Pancreas (tissue), 10 donors: ENCODE data around the gene PLXNA3. TPM values are rescaled to one million over a fixed set of nuclear protein-coding genes. Genes with fewer than 3 reads are reported as not detected.
A peak's percentile ranks its signal among the peaks of the same experiment; 100 is the strongest.

Experiments
- ATAC-seq, 4 donors: fragments of 200-7000 bp; cut with Tn5 transposase; one replicate each; pipeline versions ENCODE4 v1.8.0 to v1.9.1; 2020; ENCODE audit warnings: mild to moderate bottlenecking in 4 of 4, moderate library complexity in 4 of 4
- DNase-seq, 6 donors: peaks; one replicate each; pipeline ENCODE4 v3.0.0-alpha.2; 2020
- FAIRE-seq: peaks from 2 replicates; lab custom pipeline; 2012; peaks lifted over from hg19 to GRCh38; lab: Jason Lieb, UNC
- H3K27ac ChIP-seq, 4 donors: fragments of 200-600 bp; sonication (generic); 1 replicate in 3 of 4; 2 replicates in 1 of 4; pipeline versions ENCODE4 v1.5.0 to v1.8.0; 2020
- H3K27me3 ChIP-seq, 4 donors: fragments of 200-600 bp; one replicate each; pipeline ENCODE4 v1.8.0; 2021
- H3K36me3 ChIP-seq, 3 donors: fragments of 200-600 bp; sonication (generic) in 1 of 3; one replicate each; pipeline versions ENCODE4 v1.5.0 to v1.8.0; 2020 to 2021
- H3K4me1 ChIP-seq, 3 donors: fragments of 200-600 bp; one replicate each; pipeline ENCODE4 v1.8.0; 2021
- H3K4me3 ChIP-seq, 4 donors: fragments of 200-600 bp; sonication (generic) in 2 of 4; one replicate each; pipeline versions ENCODE4 v1.5.0 to v1.8.0; 2020 to 2021
- H3K9me3 ChIP-seq, 4 donors: fragments of 200-600 bp; one replicate each; pipeline ENCODE4 v1.8.0; 2021
- WGBS, 2 donors: extraction: QIAGEN DNeasy Blood & Tissue Kit; methylation state at CpG; one replicate each; pipeline ENCODE4 v1.1.7; 2013; 5-methylcytosine and 5-hydroxymethylcytosine counted together
- intact Hi-C, 3 donors: fragments of 100-400 bp; cut with DNase I; formaldehyde crosslinking; loops; one replicate each; pipeline versions ENCODE4 v1.11.1 to v1.14.2; 2022
- polyA plus RNA-seq, 2 donors: library from polyadenylated mRNA; stranded (reverse); fragments of 200-250 nt; gene quantifications; one replicate each; pipeline ENCODE4 v1.2.3, GENCODE V29; 2013
- total RNA-seq, 6 donors: library from RNA; stranded (reverse); fragmentation: NEBNext Ultra II Directional in 4 of 6; extraction: Animal tissue kit (Norgen Biotek cat#: 25700) in 4 of 6; gene quantifications; one replicate each; pipeline versions ENCODE4 v1.2.1 to v1.2.4, GENCODE V29; 2021 to 2023
- TF ChIP-seq, protein P1 (sequence below), 4 donors: fragments of 200-600 bp; sonication (generic) in 3 of 4; IDR thresholded peaks; one replicate each; pipeline versions ENCODE4 v1.5.0 to v1.8.0; 2021; ENCODE audit warnings: antibody characterized with exemption in 4 of 4
- donor health status: healthy with polysubstance abuse.
- donor health status: DM: no; HTN: no; CAD: no; lungs with moderate emphysema.
- donor health status: DM: no; HTN: no; CAD: no.
- donor health status: control.
- donor health status: control.
- donor health status: Bipolar disorder and iron deficiency.
- donor health status: DM: yes; HTN: yes; CAD: no.
- donor health status: DM: no; HTN: no; CAD: no.
- donor health status: DM: no; HTN: no; CAD: no.
- donor health status: DM: yes; HTN: yes; CAD: no.

PLXNA3 gene
- total and polyA plus RNA-seq, 8 donors: 10.5 to 40.7 (median 16.3) TPM

DNA sequence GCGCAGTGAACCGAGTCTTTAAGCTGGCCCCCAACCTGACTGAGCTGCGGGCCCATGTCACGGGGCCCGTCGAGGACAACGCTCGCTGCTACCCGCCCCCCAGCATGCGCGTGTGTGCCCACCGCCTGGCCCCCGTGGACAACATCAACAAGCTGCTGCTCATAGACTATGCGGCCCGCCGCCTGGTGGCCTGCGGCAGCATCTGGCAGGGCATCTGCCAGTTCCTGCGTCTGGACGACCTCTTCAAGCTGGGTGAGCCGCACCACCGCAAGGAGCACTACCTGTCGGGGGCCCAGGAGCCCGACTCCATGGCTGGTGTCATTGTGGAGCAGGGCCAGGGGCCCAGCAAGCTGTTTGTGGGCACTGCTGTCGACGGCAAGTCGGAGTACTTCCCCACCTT, 2.2 kb downstream of the PLXNA3 start:
- intact Hi-C loops: no loop called here
- FAIRE-seq: no peak
- TF ChIP-seq, protein P1, sequence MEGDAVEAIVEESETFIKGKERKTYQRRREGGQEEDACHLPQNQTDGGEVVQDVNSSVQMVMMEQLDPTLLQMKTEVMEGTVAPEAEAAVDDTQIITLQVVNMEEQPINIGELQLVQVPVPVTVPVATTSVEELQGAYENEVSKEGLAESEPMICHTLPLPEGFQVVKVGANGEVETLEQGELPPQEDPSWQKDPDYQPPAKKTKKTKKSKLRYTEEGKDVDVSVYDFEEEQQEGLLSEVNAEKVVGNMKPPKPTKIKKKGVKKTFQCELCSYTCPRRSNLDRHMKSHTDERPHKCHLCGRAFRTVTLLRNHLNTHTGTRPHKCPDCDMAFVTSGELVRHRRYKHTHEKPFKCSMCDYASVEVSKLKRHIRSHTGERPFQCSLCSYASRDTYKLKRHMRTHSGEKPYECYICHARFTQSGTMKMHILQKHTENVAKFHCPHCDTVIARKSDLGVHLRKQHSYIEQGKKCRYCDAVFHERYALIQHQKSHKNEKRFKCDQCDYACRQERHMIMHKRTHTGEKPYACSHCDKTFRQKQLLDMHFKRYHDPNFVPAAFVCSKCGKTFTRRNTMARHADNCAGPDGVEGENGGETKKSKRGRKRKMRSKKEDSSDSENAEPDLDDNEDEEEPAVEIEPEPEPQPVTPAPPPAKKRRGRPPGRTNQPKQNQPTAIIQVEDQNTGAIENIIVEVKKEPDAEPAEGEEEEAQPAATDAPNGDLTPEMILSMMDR (IDR thresholded peaks at IDR 0.05): no peak
- no peak overlapping the region for H3K27ac ChIP-seq
- H3K4me3 ChIP-seq: no peak overlapping the region
- DNase-seq: peak in 1 of 6 donors; percentile 77
- H3K36me3 ChIP-seq: peaks cover 0 to 2% (median 0%) of the 10 kb centered on the region in 3 donors
- no peaks in the 10 kb centered on the region for H3K9me3 ChIP-seq
- WGBS, 2 donors: 89 to 93% methylated on average over 26 of the region's 26 CpGs
- ATAC-seq: no peak
- H3K27me3 ChIP-seq: no peaks in the 10 kb centered on the region
- no peaks in the 10 kb centered on the region for H3K4me1 ChIP-seq

DNA sequence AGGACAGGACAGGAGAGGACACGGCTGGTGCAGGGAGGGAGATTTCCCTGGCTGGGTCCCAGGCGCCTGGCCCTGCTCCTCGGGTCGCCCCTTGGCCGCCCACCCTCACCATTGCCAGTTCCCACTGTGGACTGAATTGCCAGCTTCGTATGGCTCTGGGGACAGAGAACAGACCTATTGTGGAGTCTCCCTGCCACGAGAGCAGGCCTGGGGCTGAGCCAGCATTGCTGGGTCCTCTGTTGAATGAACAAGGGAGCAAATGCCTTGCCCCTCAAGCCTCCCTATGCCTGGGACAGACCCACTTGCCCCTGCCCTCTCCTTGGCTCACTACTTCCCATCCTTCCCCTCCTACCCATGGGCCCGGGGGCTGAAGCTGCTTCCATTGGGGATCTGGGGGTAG, 4.3 kb downstream of the PLXNA3 start:
- no peak for FAIRE-seq
- Histone ChIP-seq H3K36me3 (peaks cover 0 to 7% (median 0%) of the 10 kb centered on the region in 3 donors), H3K4me3 (no peak overlapping the region), H3K4me1 (no peaks in the 10 kb centered on the region), H3K27ac (no peak overlapping the region), H3K9me3 (no peaks in the 10 kb centered on the region), H3K27me3 (no peaks in the 10 kb centered on the region)
- peak in 1 of 6 donors; percentile 59 for DNase-seq
- intact Hi-C loops: no loop called here
- WGBS, 2 donors: 83 to 90% methylated on average over 8 of the region's 8 CpGs
- ATAC-seq: no peak
- TF ChIP-seq, protein P1 (IDR thresholded peaks at IDR 0.05): no peak

DNA sequence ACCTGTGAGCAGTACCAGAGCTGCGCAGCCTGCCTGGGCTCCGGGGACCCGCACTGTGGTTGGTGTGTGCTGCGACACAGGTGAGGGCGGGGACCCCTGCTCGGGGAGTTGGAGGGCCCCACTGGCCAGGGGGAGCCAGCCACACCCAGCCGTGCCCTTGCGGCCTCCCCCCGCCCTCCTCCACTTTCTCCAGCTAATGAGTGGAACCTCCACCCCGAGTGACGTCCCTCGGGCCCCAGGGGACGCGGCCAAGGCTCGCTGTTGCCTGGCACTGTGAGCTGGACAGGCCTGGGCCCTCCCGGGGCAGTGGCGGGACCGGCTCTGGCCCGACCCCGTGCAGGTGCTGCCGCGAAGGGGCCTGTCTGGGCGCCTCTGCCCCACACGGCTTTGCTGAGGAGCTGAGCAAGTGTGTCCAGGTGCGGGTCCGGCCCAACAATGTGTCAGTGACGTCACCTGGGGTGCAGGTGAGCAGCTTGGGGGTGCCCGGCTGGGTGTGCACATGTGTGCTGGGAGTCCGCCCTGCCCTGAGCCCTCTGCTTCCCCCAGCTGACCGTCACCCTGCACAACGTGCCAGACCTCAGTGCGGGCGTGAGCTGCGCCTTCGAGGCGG, 5.6 kb downstream of the PLXNA3 start:
- TF ChIP-seq, protein P1 (IDR thresholded peaks at IDR 0.05): no peak
- Histone ChIP-seq H3K27me3 (no peaks in the 10 kb centered on the region), H3K27ac (no peak overlapping the region), H3K4me3 (no peak overlapping the region), H3K9me3 (no peaks in the 10 kb centered on the region), H3K4me1 (no peaks in the 10 kb centered on the region), H3K36me3 (peaks cover 0 to 7% (median 0%) of the 10 kb centered on the region in 3 donors)
- ATAC-seq (no peak), DNase-seq (peak in 2 of 6 donors; percentile 26 to 69), FAIRE-seq (no peak)
- WGBS, 2 donors: 88 to 94% methylated on average over 28 to 36 of the region's 36 CpGs
- intact Hi-C loops: no loop called here

DNA sequence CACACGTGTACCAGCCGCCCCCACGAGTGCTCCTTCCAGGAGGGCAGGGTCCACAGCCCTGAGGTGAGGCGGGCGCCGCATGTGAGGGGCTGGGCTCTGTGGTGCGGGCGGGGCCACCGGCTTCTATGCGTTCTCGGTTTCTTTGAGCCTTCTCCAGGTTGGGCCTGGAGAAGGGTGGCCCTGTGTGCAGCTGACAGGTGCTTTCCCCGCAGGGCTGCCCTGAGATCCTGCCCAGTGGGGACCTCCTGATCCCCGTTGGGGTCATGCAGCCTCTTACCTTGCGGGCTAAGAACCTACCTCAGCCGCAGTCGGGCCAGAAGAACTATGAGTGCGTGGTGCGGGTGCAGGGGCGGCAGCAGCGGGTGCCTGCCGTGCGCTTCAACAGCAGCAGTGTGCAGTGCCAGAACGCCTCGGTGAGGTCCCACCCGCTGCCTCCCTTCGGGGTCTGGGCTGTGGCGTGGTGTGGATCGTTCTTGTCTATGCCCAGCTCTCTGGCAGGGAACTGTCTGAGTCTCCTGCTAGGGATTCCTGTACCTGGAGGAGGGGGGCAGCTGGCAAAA, 6.8 kb downstream of the PLXNA3 start:
- Histone ChIP-seq H3K4me3 (no peak overlapping the region), H3K4me1 (no peaks in the 10 kb centered on the region), H3K9me3 (no peaks in the 10 kb centered on the region), H3K27ac (no peak overlapping the region), H3K27me3 (no peaks in the 10 kb centered on the region), H3K36me3 (peaks cover 0 to 7% (median 0%) of the 10 kb centered on the region in 3 donors)
- 93 to 95% methylated on average over 27 to 28 of the region's 28 CpGs for WGBS, 2 donors
- TF ChIP-seq, protein P1 (IDR thresholded peaks at IDR 0.05): no peak
- FAIRE-seq: no peak
- DNase-seq: peak in 2 of 6 donors; percentile 12 to 72
- no peak for ATAC-seq
- intact Hi-C loops: no loop called here

DNA sequence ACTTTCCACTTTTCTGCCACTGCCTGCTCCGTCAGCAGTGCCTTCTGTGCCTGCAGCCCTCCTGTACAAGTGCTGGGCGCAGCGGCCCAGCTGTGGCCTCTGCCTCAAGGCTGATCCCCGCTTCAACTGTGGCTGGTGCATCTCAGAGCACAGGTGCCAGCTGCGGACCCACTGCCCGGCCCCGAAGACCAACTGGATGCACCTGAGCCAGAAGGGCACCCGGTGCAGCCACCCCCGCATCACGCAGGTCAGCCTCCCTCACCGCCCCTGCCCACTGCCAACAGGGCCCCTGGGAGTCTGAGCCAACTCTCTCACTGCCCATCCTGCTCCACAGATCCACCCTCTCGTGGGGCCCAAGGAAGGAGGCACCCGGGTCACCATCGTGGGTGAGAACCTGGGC, 7.5 kb downstream of the PLXNA3 start:
- Histone ChIP-seq H3K4me3 (no peak overlapping the region), H3K27ac (no peak overlapping the region), H3K4me1 (no peaks in the 10 kb centered on the region), H3K36me3 (peaks cover 0 to 7% (median 0%) of the 10 kb centered on the region in 3 donors), H3K27me3 (no peaks in the 10 kb centered on the region), H3K9me3 (no peaks in the 10 kb centered on the region)
- intact Hi-C loops: no loop called here
- FAIRE-seq: no peak
- no peak for ATAC-seq
- peak in 1 of 6 donors; percentile 57 for DNase-seq
- 88 to 90% methylated on average over 10 to 14 of the region's 14 CpGs for WGBS, 2 donors
- TF ChIP-seq, protein P1 (IDR thresholded peaks at IDR 0.05): no peak
